Chondrocyte (in vitro differentiated cells): ENCODE data around the gene SORBS1. TPM values are rescaled to one million over a fixed set of nuclear protein-coding genes. Genes with fewer than 3 reads are reported as not detected.

Experiments used
- DNase-seq: peaks from one replicate; pipeline ENCODE4 v3.0.0; 2021; ENCODE audit warnings: mixed read lengths, low spot score
- H3K27ac Mint-ChIP-seq: one replicate; pipeline ENCODE4 v1.8.0; 2021; ENCODE audit warnings: mild to moderate bottlenecking, moderate library complexity, mixed read lengths; ENCODE audit not compliant: unreplicated experiment
- H3K27me3 Mint-ChIP-seq: 2 replicates; pipeline ENCODE4 v1.8.0; 2021; ENCODE audit warnings: low read depth, mixed read lengths
- H3K36me3 Mint-ChIP-seq: 2 replicates; pipeline ENCODE4 v1.8.0; 2021; ENCODE audit warnings: low read depth, mixed read lengths
- H3K4me1 Mint-ChIP-seq: 2 replicates; pipeline ENCODE4 v1.8.0; 2021; ENCODE audit warnings: low read depth, mild to moderate bottlenecking, mixed read lengths
- H3K4me3 Mint-ChIP-seq: one replicate; pipeline ENCODE4 v1.8.0; 2021; ENCODE audit warnings: mild to moderate bottlenecking, moderate library complexity, mixed read lengths; ENCODE audit not compliant: unreplicated experiment
- H3K9me3 Mint-ChIP-seq: 2 replicates; pipeline ENCODE4 v1.8.0; 2021; ENCODE audit warnings: low read depth, mixed read lengths
- total RNA-seq: library from RNA; stranded (reverse); gene quantifications from 3 replicates; pipeline ENCODE4 v1.2.1, GENCODE V29; 2021
- TF ChIP-seq, protein P1 (sequence below): fragments of 200-600 bp; sonication (generic); IDR thresholded peaks from 2 replicates; pipeline ENCODE4 v1.5.0; 2021; ENCODE audit warnings: antibody characterized with exemption, mild to moderate bottlenecking, moderate library complexity

The SORBS1 gene
- total RNA-seq, 1 donor from 2014 or later = 5.0 TPM

GRCh38 chr10:95560278-95561176, 644 bp downstream of the SORBS1 start:
- peaks cover 8% of the 10 kb centered on the region for H3K4me1 Mint-ChIP-seq
- TF ChIP-seq, protein P1, sequence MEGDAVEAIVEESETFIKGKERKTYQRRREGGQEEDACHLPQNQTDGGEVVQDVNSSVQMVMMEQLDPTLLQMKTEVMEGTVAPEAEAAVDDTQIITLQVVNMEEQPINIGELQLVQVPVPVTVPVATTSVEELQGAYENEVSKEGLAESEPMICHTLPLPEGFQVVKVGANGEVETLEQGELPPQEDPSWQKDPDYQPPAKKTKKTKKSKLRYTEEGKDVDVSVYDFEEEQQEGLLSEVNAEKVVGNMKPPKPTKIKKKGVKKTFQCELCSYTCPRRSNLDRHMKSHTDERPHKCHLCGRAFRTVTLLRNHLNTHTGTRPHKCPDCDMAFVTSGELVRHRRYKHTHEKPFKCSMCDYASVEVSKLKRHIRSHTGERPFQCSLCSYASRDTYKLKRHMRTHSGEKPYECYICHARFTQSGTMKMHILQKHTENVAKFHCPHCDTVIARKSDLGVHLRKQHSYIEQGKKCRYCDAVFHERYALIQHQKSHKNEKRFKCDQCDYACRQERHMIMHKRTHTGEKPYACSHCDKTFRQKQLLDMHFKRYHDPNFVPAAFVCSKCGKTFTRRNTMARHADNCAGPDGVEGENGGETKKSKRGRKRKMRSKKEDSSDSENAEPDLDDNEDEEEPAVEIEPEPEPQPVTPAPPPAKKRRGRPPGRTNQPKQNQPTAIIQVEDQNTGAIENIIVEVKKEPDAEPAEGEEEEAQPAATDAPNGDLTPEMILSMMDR = no peak
- H3K36me3 Mint-ChIP-seq = no peaks in the 10 kb centered on the region
- H3K9me3 Mint-ChIP-seq = no peaks in the 10 kb centered on the region
- peak overlapping the region; percentile 81 for H3K27ac Mint-ChIP-seq
- no peak for DNase-seq
- H3K4me3 Mint-ChIP-seq = peak overlapping the region; percentile 87
- peaks cover 11% of the 10 kb centered on the region for H3K27me3 Mint-ChIP-seq

- Mint-ChIP-seq H3K4me1 (peaks cover 8% of the 10 kb centered on the region), H3K27me3 (peaks cover 11% of the 10 kb centered on the region), H3K9me3 (no peaks in the 10 kb centered on the region), H3K4me3 (peak overlapping the region; percentile 87), H3K36me3 (no peaks in the 10 kb centered on the region), H3K27ac (peak overlapping the region; percentile 73)
- TF ChIP-seq, protein P1 = no peak
- DNase-seq = no peak
These were observed 1.3 kb downstream of the SORBS1 start for GRCh38 chr10:95559896-95560277.

GRCh38 chr10:95559471-95559870, 1.7 kb downstream of the SORBS1 start:
- peak overlapping the region; percentile 2 for H3K27ac Mint-ChIP-seq

DNA sequence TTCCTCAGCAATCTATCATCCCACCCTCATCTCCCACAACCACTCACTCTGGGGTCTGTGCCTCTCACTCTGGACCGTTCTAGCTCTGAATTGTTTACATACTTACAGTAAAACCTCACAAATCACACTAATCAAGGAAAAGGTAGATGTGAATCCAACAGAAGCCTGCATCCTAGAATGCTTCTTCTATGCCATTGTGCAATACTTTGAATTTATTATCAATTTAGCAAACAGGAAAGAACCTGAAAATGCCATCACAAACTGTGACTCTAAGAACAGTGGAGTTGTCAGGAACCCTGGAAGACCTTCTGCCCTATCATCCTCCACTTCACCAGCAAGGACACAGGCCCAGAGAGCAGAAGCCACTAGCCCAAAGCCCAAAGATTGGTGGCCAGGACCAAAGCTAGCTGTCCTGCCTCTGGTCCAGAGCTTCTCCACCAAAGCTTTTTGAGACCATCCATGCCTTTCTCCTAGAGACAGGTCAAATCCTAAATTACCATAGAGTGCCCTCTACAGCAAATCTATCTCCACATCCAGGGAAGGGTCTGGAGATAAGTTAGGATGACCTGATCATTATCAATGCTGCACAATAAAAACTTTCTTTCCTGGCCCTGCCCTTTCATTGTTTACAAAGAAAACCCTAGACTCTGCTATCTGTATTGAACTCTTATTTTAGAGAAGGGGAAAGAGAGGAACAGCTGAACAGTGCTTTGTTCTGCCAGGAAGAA, 2.4 kb downstream of the SORBS1 start:
- DNase-seq = no peak
- H3K27ac Mint-ChIP-seq = no peak overlapping the region
- H3K4me3 Mint-ChIP-seq = no peak overlapping the region
- no peaks in the 10 kb centered on the region for H3K36me3 Mint-ChIP-seq
- H3K27me3 Mint-ChIP-seq = peaks cover 11% of the 10 kb centered on the region
- no peaks in the 10 kb centered on the region for H3K9me3 Mint-ChIP-seq
- TF ChIP-seq, protein P1 = no peak
- peaks cover 8% of the 10 kb centered on the region for H3K4me1 Mint-ChIP-seq

More at GRCh38 chr10:95559471-95559870, 1.7 kb downstream of the SORBS1 start:
- H3K4me1 Mint-ChIP-seq = peaks cover 8% of the 10 kb centered on the region
- no peaks in the 10 kb centered on the region for H3K9me3 Mint-ChIP-seq
- H3K27me3 Mint-ChIP-seq = peaks cover 11% of the 10 kb centered on the region
- H3K36me3 Mint-ChIP-seq = no peaks in the 10 kb centered on the region
- no peak for DNase-seq
- TF ChIP-seq, protein P1 = no peak
- H3K4me3 Mint-ChIP-seq = peak overlapping the region; percentile 57

- no peak for DNase-seq
- no peak overlapping the region for H3K27ac Mint-ChIP-seq
- H3K4me1 Mint-ChIP-seq = peaks cover 8% of the 10 kb centered on the region
- peaks cover 4% of the 10 kb centered on the region for H3K36me3 Mint-ChIP-seq
- no peak overlapping the region for H3K4me3 Mint-ChIP-seq
- H3K9me3 Mint-ChIP-seq = peaks cover 6% of the 10 kb centered on the region
- peaks cover 11% of the 10 kb centered on the region for H3K27me3 Mint-ChIP-seq
- TF ChIP-seq, protein P1 = no peak
These were observed 4.0 kb downstream of the SORBS1 start for GRCh38 chr10:95556994-95557767.
